Measurements from ENCODE around the gene SPAAR. TPM values are rescaled to one million over a fixed set of nuclear protein-coding genes. Genes with fewer than 3 reads are reported as not detected.
"Not testable (repeated sequence)": the region's sequence is repeated elsewhere in the genome, so short reads cannot be mapped to it uniquely, and the experiment has no call there.

The SPAAR gene
- total RNA-seq, 1 experiment from 2014 or later = not detected

DNA sequence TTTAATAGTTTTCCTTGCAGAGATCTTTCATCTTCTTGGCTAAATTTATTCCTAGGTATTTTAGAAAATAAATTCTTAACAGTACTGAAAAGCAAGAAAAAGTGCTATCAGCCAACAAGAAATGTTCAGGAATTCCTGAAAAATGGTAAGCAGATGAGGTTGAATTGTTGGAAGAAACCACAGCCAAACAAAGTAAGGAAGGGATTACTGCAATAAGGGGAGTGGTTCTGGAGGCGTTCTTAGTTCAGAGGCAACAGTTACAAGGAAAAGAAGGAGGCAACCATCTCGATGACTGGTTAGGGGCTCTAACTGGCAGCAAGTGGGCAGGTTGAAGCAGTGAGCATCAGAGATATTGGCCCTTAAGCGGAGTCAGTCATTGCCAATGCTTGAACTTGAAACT lies 26.3 kb upstream of the SPAAR start:
- H4K8ac ChIP-seq (replicated peaks; ENCODE audit: insufficient read length, low read depth, low read length) = no peak overlapping the region
- H3K23me2 ChIP-seq (ENCODE audit: insufficient read length, low read depth, low read length, poor library complexity, severe bottlenecking) = no peaks in the 10 kb centered on the region
- H3K18ac ChIP-seq (ENCODE audit: insufficient read length, low read depth, low read length) = no peak overlapping the region
- no peak overlapping the region for H3K4me3 Mint-ChIP-seq
- no peak overlapping the region for H3K14ac ChIP-seq (ENCODE audit: insufficient read depth, low read length)
- H3K27ac Mint-ChIP-seq = no peak overlapping the region
- no peak overlapping the region for H3K4me2 ChIP-seq (ENCODE audit: insufficient read depth, insufficient read length, low read length)
- H2BK5ac ChIP-seq (ENCODE audit: insufficient read length, low read length) = no peak overlapping the region
- H3K4ac ChIP-seq (ENCODE audit: low read depth, low read length) = no peak overlapping the region
- no peak for DNase-seq
- H4K20me1 ChIP-seq (ENCODE audit: control insufficient read depth, insufficient read depth, insufficient read length) = no peaks in the 10 kb centered on the region
- no peak overlapping the region for H3K56ac ChIP-seq (ENCODE audit: insufficient read length, low read depth, low read length)
- no peak overlapping the region for H3K27ac ChIP-seq (ENCODE audit: insufficient read length, low read depth, low read length)
- no peak overlapping the region for H4K5ac ChIP-seq (ENCODE audit: insufficient read length, low read depth, low read length)
- no peak overlapping the region for H3K23ac ChIP-seq (ENCODE audit: insufficient read length, low read depth, low read length)
- no peak overlapping the region for H2AFZ ChIP-seq (ENCODE audit: low read length)
- no peak overlapping the region for H2BK12ac ChIP-seq (ENCODE audit: insufficient read length, low read depth, low read length)
- no peak overlapping the region for H2BK15ac ChIP-seq (ENCODE audit: low read depth, low read length)
- peaks cover 0 to under 1% of the 10 kb centered on the region in 2 experiments; a peak in 1 of 5 replicates for H3K9me3 Mint-ChIP-seq
- no peak overlapping the region for H3K9ac ChIP-seq (ENCODE audit: extremely low read depth, insufficient read length, low read length)
- no peak overlapping the region for H4K91ac ChIP-seq (ENCODE audit: insufficient read length, low read depth, low read length)
- H3K27me3 ChIP-seq (ENCODE audit: insufficient read depth, low read length) = no peaks in the 10 kb centered on the region
- H3K79me1 ChIP-seq (ENCODE audit: insufficient read depth, low read depth, low read length, poor library complexity, severe bottlenecking) = no peaks in the 10 kb centered on the region
- no peaks in the 10 kb centered on the region for H3K9me3 ChIP-seq (ENCODE audit: control insufficient read depth, low read depth, low read length)
- H2BK20ac ChIP-seq (ENCODE audit: low read depth, low read length, poor library complexity, severe bottlenecking) = no peak overlapping the region
- H3K27me3 Mint-ChIP-seq (ENCODE audit: low read depth) = peaks cover 3% of the 10 kb centered on the region
- TF ChIP-seq, protein P1, sequence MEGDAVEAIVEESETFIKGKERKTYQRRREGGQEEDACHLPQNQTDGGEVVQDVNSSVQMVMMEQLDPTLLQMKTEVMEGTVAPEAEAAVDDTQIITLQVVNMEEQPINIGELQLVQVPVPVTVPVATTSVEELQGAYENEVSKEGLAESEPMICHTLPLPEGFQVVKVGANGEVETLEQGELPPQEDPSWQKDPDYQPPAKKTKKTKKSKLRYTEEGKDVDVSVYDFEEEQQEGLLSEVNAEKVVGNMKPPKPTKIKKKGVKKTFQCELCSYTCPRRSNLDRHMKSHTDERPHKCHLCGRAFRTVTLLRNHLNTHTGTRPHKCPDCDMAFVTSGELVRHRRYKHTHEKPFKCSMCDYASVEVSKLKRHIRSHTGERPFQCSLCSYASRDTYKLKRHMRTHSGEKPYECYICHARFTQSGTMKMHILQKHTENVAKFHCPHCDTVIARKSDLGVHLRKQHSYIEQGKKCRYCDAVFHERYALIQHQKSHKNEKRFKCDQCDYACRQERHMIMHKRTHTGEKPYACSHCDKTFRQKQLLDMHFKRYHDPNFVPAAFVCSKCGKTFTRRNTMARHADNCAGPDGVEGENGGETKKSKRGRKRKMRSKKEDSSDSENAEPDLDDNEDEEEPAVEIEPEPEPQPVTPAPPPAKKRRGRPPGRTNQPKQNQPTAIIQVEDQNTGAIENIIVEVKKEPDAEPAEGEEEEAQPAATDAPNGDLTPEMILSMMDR (conservative IDR thresholded peaks at IDR 0.05) = no peak
- H3K79me2 ChIP-seq (ENCODE audit: insufficient read depth, low read length) = no peaks in the 10 kb centered on the region
- H2AK5ac ChIP-seq (ENCODE audit: insufficient read length, low read length) = no peak overlapping the region
- H3K4me1 Mint-ChIP-seq = peaks cover 0 to 17% of the 10 kb centered on the region in 2 experiments; a peak in 2 of 4 replicates
- no peaks in the 10 kb centered on the region for H3K36me3 Mint-ChIP-seq (ENCODE audit: insufficient read depth in 1 of 3, low read depth in 3 of 3)
- no peak overlapping the region for H3T11ph ChIP-seq (ENCODE audit: low read length)
- no peaks in the 10 kb centered on the region; the same call in 1 of the 2 replicates for H3K4me1 ChIP-seq (ENCODE audit: insufficient read depth, low read length)
- no peak overlapping the region for H2BK120ac ChIP-seq (ENCODE audit: low read depth, low read length, poor library complexity, severe bottlenecking)
- no CpG with 5 or more reads among the region's 3 CpGs for WGBS (ENCODE audit: extremely low coverage, insufficient read length, low lambda C conversion rate)

DNA sequence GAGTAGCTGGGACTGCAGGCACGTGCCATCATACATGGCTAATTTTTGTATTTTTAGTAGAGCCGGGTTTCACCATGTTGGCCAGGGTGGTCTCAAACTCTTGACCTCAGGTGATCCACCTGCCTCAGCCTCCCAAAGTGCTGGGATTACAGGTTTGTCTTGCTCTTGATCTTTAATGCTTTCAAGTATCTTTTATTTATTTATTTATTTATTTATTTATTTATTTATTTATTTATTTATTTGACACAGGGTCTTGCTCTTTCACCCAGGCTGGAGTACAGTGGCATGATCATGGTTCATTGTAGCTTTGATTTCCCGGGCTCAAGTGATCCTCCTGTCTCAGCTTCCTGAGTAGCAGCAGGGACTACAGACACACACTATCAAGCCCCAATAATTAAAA lies 24.4 kb upstream of the SPAAR start:
- H3K9me3 Mint-ChIP-seq; H3K23ac ChIP-seq (ENCODE audit: insufficient read length, low read depth, low read length); H4K5ac ChIP-seq (ENCODE audit: insufficient read length, low read depth, low read length); H2BK12ac ChIP-seq (ENCODE audit: insufficient read length, low read depth, low read length); H2BK5ac ChIP-seq (ENCODE audit: insufficient read length, low read length); H3K27ac ChIP-seq (ENCODE audit: insufficient read length, low read depth, low read length); H2AFZ ChIP-seq (ENCODE audit: low read length); H3K23me2 ChIP-seq (ENCODE audit: insufficient read length, low read depth, low read length, poor library complexity, severe bottlenecking); H3K9me3 ChIP-seq (ENCODE audit: control insufficient read depth, low read depth, low read length); H3K4ac ChIP-seq (ENCODE audit: low read depth, low read length); H4K8ac ChIP-seq (replicated peaks; ENCODE audit: insufficient read length, low read depth, low read length); H2BK15ac ChIP-seq (ENCODE audit: low read depth, low read length); H2AK5ac ChIP-seq (ENCODE audit: insufficient read length, low read length); H3K27ac Mint-ChIP-seq; H3K27me3 ChIP-seq (ENCODE audit: insufficient read depth, low read length); H3T11ph ChIP-seq (ENCODE audit: low read length); H3K36me3 Mint-ChIP-seq (ENCODE audit: insufficient read depth in 1 of 3, low read depth in 3 of 3); H3K27me3 Mint-ChIP-seq (ENCODE audit: low read depth); H3K4me1 ChIP-seq (ENCODE audit: insufficient read depth, low read length); H3K14ac ChIP-seq (ENCODE audit: insufficient read depth, low read length); H3K79me1 ChIP-seq (ENCODE audit: insufficient read depth, low read depth, low read length, poor library complexity, severe bottlenecking); H3K56ac ChIP-seq (ENCODE audit: insufficient read length, low read depth, low read length); H3K4me2 ChIP-seq (ENCODE audit: insufficient read depth, insufficient read length, low read length); H2BK20ac ChIP-seq (ENCODE audit: low read depth, low read length, poor library complexity, severe bottlenecking); H2BK120ac ChIP-seq (ENCODE audit: low read depth, low read length, poor library complexity, severe bottlenecking); H3K4me3 Mint-ChIP-seq; DNase-seq; H3K9ac ChIP-seq (ENCODE audit: extremely low read depth, insufficient read length, low read length); H3K79me2 ChIP-seq (ENCODE audit: insufficient read depth, low read length); H3K18ac ChIP-seq (ENCODE audit: insufficient read length, low read depth, low read length); H4K91ac ChIP-seq (ENCODE audit: insufficient read length, low read depth, low read length); H4K20me1 ChIP-seq (ENCODE audit: control insufficient read depth, insufficient read depth, insufficient read length): not testable (repeated sequence)
- H3K4me1 Mint-ChIP-seq = peaks cover 0 to 17% of the 10 kb centered on the region in 2 experiments; a peak in 2 of 4 replicates
- WGBS (ENCODE audit: extremely low coverage, insufficient read length, low lambda C conversion rate) = no CpG with 5 or more reads among the region's 3 CpGs
